Mucosa of stomach (tissue), 1 donor: Measurements from ENCODE around the gene YIF1A.

ENCODE experiments used
- H3K27me3 ChIP-seq: one replicate; pipeline ENCODE4 v1.7.0; 2013; ENCODE audit warnings: mild to moderate bottlenecking, low read length; ENCODE audit not compliant: control insufficient read depth, insufficient read depth
- H3K36me3 ChIP-seq: one replicate; pipeline ENCODE4 v1.7.0; 2013; ENCODE audit warnings: low read length; ENCODE audit not compliant: control insufficient read depth, insufficient read depth
- H3K4me1 ChIP-seq: one replicate; pipeline ENCODE4 v1.7.0; 2013; ENCODE audit warnings: mild to moderate bottlenecking, low read length; ENCODE audit not compliant: control insufficient read depth, insufficient read depth
- H3K4me3 ChIP-seq: one replicate; pipeline ENCODE4 v1.7.0; 2013; ENCODE audit warnings: low read length
- H3K9ac ChIP-seq: one replicate; pipeline ENCODE4 v1.7.0; 2013; ENCODE audit warnings: mild to moderate bottlenecking, low read length, moderate library complexity
- H3K9me3 ChIP-seq: one replicate; pipeline ENCODE4 v1.7.0; 2013; ENCODE audit warnings: mild to moderate bottlenecking, low read length, moderate library complexity; ENCODE audit not compliant: control insufficient read depth
- donor health status: Pancreatic carcinoma.

The YIF1A gene

GRCh38 chr11:66235141-66235540 is 53.8 kb downstream of the YIF1A start:
- peaks cover 5% of the 10 kb centered on the region for H3K36me3 ChIP-seq

More at GRCh38 chr11:66235141-66235540, 53.8 kb downstream of the YIF1A start:
- Histone ChIP-seq H3K9ac (no peak overlapping the region), H3K9me3 (no peaks in the 10 kb centered on the region), H3K27me3 (no peaks in the 10 kb centered on the region), H3K4me3 (no peak overlapping the region), H3K4me1 (no peaks in the 10 kb centered on the region)
